ENCODE results near the gene S100PBP. TPM values are rescaled to one million over a fixed set of nuclear protein-coding genes. Genes with fewer than 3 reads are reported as not detected.

S100PBP gene
- total and polyA plus RNA-seq, 10 of the 15 experiments (the other 5 are each of a cell fraction or from before 2014, with no cell fraction given) = 17.0 to 98.3 (median 40.6) TPM

DNA sequence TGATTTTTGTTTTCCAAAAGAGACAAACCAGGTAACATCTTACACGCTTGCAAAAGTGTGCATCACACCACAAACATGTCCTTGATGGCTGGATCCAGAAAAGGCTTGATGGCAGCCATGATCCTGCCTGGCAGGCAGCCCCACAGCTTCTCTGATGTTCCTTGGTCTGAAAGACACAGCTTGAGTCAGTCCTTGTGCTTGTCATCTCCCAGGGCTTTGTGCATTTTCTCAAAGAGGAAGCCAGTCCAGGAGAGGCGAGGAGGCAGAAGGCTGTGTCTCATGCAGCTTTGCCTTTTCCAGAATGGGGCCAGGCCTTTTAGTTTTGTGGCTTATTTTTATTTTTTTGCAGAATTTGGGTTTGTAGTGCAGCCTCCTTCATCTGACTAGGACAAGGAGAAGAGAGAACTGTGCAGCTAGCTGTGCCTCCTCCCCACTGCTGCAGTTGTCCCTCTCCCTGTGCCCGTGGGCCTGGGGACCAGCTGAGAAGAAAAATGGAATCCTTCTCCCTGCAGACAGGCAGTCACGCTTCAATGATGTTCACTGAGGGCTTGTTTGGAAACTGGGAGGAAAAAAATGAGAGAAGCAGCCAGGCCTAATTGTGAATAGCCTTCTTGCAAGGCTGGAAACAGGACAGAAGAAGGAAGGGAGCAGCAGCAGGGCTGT is 45.9 kb downstream of the S100PBP start:
- in situ Hi-C loops (cut with MboI) = no loop called here
- H3K36me3 ChIP-seq (ENCODE audit: control insufficient read depth in 2 of 2, insufficient read depth in 2 of 2, low read length in 1 of 2) = peaks cover 7 to 22% of the 10 kb centered on the region in 2 experiments
- BruUV-seq (replicated peaks) = no TSS peak
- no peak overlapping the region for H2AFZ ChIP-seq (ENCODE audit: control insufficient read depth, low read depth, low read length)
- no peak for TF ChIP-seq NBN (IDR thresholded peaks at IDR 0.05)
- no peak for TF ChIP-seq CBX3 (IDR thresholded peaks at IDR 0.05; ENCODE audit: borderline replicate concordance, low read depth)
- TF ChIP-seq LARP7 (IDR thresholded peaks at IDR 0.05) = no peak
- no peak for TF ChIP-seq RELA (IDR thresholded peaks at IDR 0.05; ENCODE audit: borderline replicate concordance, partially characterized antibody)
- TF ChIP-seq NFYA (IDR thresholded peaks at IDR 0.05; ENCODE audit: borderline replicate concordance, low read depth, low read length) = no peak
- no peak for TF ChIP-seq TAF1 (IDR thresholded peaks at IDR 0.05; ENCODE audit: borderline replicate concordance, low read depth, low read length)
- TF ChIP-seq FOS (IDR thresholded peaks at IDR 0.05; ENCODE audit: borderline replicate concordance, extremely low read depth, insufficient read length) = no peak
- no peak for TF ChIP-seq RUNX3 (IDR thresholded peaks at IDR 0.05; ENCODE audit: low read length)
- TF ChIP-seq PAX8 (IDR thresholded peaks at IDR 0.05) = no peak
- no peak for TF ChIP-seq GABPA (IDR thresholded peaks at IDR 0.05; ENCODE audit: low read depth)
- no peak for TF ChIP-seq ZNF622 (IDR thresholded peaks at IDR 0.05)
- TF ChIP-seq STAT1 (conservative IDR thresholded peaks at IDR 0.05) = no peak
- TF ChIP-seq GATAD2B (conservative IDR thresholded peaks at IDR 0.05; ENCODE audit: low read depth) = no peak
- no peak for TF ChIP-seq POLR2AphosphoS5 (IDR thresholded peaks at IDR 0.05; ENCODE audit: low read length)
- no peak for TF ChIP-seq MTA2 (IDR thresholded peaks at IDR 0.05; ENCODE audit: low read depth)
- TF ChIP-seq POU2F2 (IDR thresholded peaks at IDR 0.05; ENCODE audit: borderline replicate concordance, low read depth, low read length) = no peak
- TF ChIP-seq, protein P1, sequence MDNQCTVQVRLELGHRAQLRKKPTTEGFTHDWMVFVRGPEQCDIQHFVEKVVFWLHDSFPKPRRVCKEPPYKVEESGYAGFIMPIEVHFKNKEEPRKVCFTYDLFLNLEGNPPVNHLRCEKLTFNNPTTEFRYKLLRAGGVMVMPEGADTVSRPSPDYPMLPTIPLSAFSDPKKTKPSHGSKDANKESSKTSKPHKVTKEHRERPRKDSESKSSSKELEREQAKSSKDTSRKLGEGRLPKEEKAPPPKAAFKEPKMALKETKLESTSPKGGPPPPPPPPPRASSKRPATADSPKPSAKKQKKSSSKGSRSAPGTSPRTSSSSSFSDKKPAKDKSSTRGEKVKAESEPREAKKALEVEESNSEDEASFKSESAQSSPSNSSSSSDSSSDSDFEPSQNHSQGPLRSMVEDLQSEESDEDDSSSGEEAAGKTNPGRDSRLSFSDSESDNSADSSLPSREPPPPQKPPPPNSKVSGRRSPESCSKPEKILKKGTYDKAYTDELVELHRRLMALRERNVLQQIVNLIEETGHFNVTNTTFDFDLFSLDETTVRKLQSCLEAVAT (IDR thresholded peaks at IDR 0.05) = no peak
- TF ChIP-seq RBBP5 (conservative IDR thresholded peaks at IDR 0.05) = no peak
- no peak for TF ChIP-seq TARDBP (IDR thresholded peaks at IDR 0.05; ENCODE audit: borderline replicate concordance)
- no peak for TF ChIP-seq NR2F1 (conservative IDR thresholded peaks at IDR 0.05)
- 95% methylated on average over 4 of the region's 4 CpGs for WGBS (ENCODE audit: insufficient coverage, insufficient replicate concordance, low lambda C conversion rate, missing lambda C conversion rate)
- SMC1A ChIA-PET (ENCODE audit: uncharacterized antibody, unreplicated experiment) = interaction anchor here (2.8 kb wide), 1 partner anchor 12 kb away, joined by 13 read pairs; no protein-coding TSS in a partner anchor
- no peak overlapping the region for H3K4me2 ChIP-seq (ENCODE audit: control insufficient read depth, insufficient read depth)
- CTCF ChIA-PET = interaction anchor here (0.9 to 6.5 kb wide), 5 partner anchors 9 to 111 kb away, joined by 3 to 37 read pairs (median 4); no protein-coding TSS in a partner anchor
- no peak overlapping the region for H3K4me3 ChIP-seq
- intact Hi-C loops (cut with micrococcal nuclease; ENCODE audit: unreplicated experiment) = no loop called here
- no peak overlapping the region for H3K27ac ChIP-seq (ENCODE audit: control insufficient read depth, insufficient read depth)
- FAIRE-seq (no peak), DNase-seq (ENCODE audit: low read depth, low spot score) (no peak), ATAC-seq (no peak)
- RAD21 ChIA-PET (ENCODE audit: unreplicated experiment) = no interaction called here
- H4K20me1 ChIP-seq (ENCODE audit: control insufficient read depth, insufficient read depth) = no peaks in the 10 kb centered on the region
- no peaks in the 10 kb centered on the region for H3K27me3 ChIP-seq (replicated peaks in 1 of 2; ENCODE audit: control insufficient read depth in 2 of 2, insufficient read depth in 2 of 2, low read length in 1 of 2)
- no peaks in the 10 kb centered on the region for H3K4me1 ChIP-seq (ENCODE audit: control insufficient read depth, insufficient read depth, low read length)
- POLR2A ChIA-PET = interaction anchor here (0.6 kb wide), 2 partner anchors 13 to 43 kb away, joined by 3 to 5 read pairs; no protein-coding TSS in a partner anchor
- H3K79me2 ChIP-seq (ENCODE audit: control insufficient read depth, insufficient read depth, low read length) = no peaks in the 10 kb centered on the region
- H3K9me3 ChIP-seq (replicated peaks; ENCODE audit: control insufficient read depth, insufficient read depth, low read length) = no peaks in the 10 kb centered on the region
- no peak overlapping the region for H3K9ac ChIP-seq (ENCODE audit: control insufficient read depth, insufficient read depth, low read length)

All from GM12878 (cell line).